Activated T-cell treated with anti-CD3 and anti-CD28 coated beads, Interleukin-2, amount 50 U/mL, for 72 hours (primary cell): ENCODE data around the gene KIF21B. TPM values are rescaled to one million over a fixed set of nuclear protein-coding genes. Genes with fewer than 3 reads are reported as not detected.

Source experiments
- ATAC-seq, 2 donors: fragments of 150-1000 bp; cut with Tn5 transposase; replicated peaks in 1 of 2; 2 replicates each; pipeline ENCODE4 v1.10.0; 2021; ENCODE audit warnings: moderate library complexity in 2 of 2, mild to moderate bottlenecking in 1 of 2
- DNase-seq, 2 donors: peaks; one replicate each; pipeline ENCODE4 v3.0.0; 2021 to 2022; ENCODE audit warnings: mixed read lengths in 1 of 2
- H3K27ac Mint-ChIP-seq: one replicate; pipeline ENCODE4 v1.8.0; 2022; ENCODE audit warnings: mild to moderate bottlenecking, moderate library complexity, mixed read lengths
- H3K27me3 Mint-ChIP-seq: one replicate; pipeline ENCODE4 v1.8.0; 2022; ENCODE audit warnings: low read depth, mixed read lengths
- H3K36me3 Mint-ChIP-seq, 2 donors: one replicate each; pipeline ENCODE4 v1.8.0; 2022; ENCODE audit warnings: mixed read lengths in 2 of 2, mild to moderate bottlenecking in 1 of 2; ENCODE audit not compliant: insufficient read depth in 2 of 2
- H3K4me1 Mint-ChIP-seq: one replicate; pipeline ENCODE4 v1.8.0; 2022; ENCODE audit warnings: low read depth, mixed read lengths
- H3K4me3 Mint-ChIP-seq, 2 donors: one replicate each; pipeline ENCODE4 v1.8.0; 2022; ENCODE audit warnings: mild to moderate bottlenecking in 2 of 2, mixed read lengths in 2 of 2, moderate library complexity in 2 of 2
- H3K9me3 Mint-ChIP-seq, 2 donors: one replicate each; pipeline ENCODE4 v1.8.0; 2022; ENCODE audit warnings: mixed read lengths in 2 of 2
- total RNA-seq, 2 donors: library from RNA; stranded (reverse); gene quantifications; one replicate each; pipeline ENCODE4 v1.2.3, GENCODE V29; 2022

KIF21B gene
- total RNA-seq, 2 donors from 2014 or later = 91.7 to 101 TPM

DNA sequence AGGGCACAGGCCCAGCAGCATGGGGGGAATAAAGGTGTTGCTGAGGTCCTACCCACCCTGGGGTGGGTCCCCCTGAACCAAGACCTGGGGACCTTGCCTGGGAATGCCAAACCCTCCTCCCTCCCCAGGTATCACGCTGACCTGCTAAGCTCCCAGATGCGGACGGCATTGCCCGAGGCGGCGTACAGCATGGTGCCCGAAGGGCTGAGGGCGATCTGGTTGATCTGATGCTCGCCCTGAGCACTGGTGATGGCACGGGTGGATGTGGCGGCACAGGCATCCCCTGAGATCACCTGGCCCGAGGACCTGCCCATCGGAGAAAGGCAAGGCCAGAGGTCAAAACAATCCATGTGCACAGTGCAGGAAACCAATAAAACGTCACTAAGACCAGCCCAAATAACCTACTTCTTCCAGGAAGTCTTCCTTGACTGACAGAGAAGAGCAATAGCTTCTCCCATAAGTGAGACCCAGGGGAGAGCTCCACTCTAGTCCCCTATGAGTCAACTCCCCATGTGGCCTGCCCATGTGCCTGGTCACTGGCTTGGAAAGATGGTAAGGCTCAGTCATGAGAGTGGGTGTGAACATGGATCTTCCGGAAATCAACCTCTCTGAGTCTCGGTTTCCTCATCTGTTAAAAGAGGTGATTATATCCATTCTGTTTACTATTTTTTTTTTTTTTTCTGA, 46.3 kb downstream of the KIF21B start:
- H3K27ac Mint-ChIP-seq = no peak overlapping the region
- no peaks in the 10 kb centered on the region for H3K27me3 Mint-ChIP-seq
- no peak overlapping the region for H3K4me3 Mint-ChIP-seq
- ATAC-seq = no peak
- H3K4me1 Mint-ChIP-seq = no peaks in the 10 kb centered on the region
- H3K9me3 Mint-ChIP-seq = no peaks in the 10 kb centered on the region
- H3K36me3 Mint-ChIP-seq = peaks cover 11 to 24% of the 10 kb centered on the region in 2 donors
- no peak for DNase-seq

GRCh38 chr1:200976634-200977033, 46.9 kb downstream of the KIF21B start:
- DNase-seq (no peak), ATAC-seq (no peak)
- Mint-ChIP-seq H3K4me3 (no peak overlapping the region), H3K27ac (peak overlapping the region; percentile 46), H3K27me3 (no peaks in the 10 kb centered on the region), H3K4me1 (no peaks in the 10 kb centered on the region), H3K9me3 (no peaks in the 10 kb centered on the region), H3K36me3 (peaks cover 11 to 23% of the 10 kb centered on the region in 2 donors)

GRCh38 chr1:200975458-200975857, 48.1 kb downstream of the KIF21B start:
- H3K4me3 Mint-ChIP-seq = no peak overlapping the region

GRCh38 chr1:200974711-200975110, 48.8 kb downstream of the KIF21B start:
- no peaks in the 10 kb centered on the region for H3K9me3 Mint-ChIP-seq
- H3K36me3 Mint-ChIP-seq = peaks cover 8 to 16% of the 10 kb centered on the region in 2 donors
- H3K27me3 Mint-ChIP-seq = no peaks in the 10 kb centered on the region
- H3K4me3 Mint-ChIP-seq = no peak overlapping the region
- no peak overlapping the region for H3K27ac Mint-ChIP-seq
- ATAC-seq (no peak), DNase-seq (no peak)
- peaks cover 18% of the 10 kb centered on the region for H3K4me1 Mint-ChIP-seq

More at GRCh38 chr1:200975458-200975857, 48.1 kb downstream of the KIF21B start:
- Mint-ChIP-seq H3K36me3 (peaks cover 11 to 21% of the 10 kb centered on the region in 2 donors), H3K27ac (no peak overlapping the region), H3K4me1 (peaks cover 11% of the 10 kb centered on the region), H3K27me3 (no peaks in the 10 kb centered on the region), H3K9me3 (no peaks in the 10 kb centered on the region)
- DNase-seq (no peak), ATAC-seq (no peak)

DNA sequence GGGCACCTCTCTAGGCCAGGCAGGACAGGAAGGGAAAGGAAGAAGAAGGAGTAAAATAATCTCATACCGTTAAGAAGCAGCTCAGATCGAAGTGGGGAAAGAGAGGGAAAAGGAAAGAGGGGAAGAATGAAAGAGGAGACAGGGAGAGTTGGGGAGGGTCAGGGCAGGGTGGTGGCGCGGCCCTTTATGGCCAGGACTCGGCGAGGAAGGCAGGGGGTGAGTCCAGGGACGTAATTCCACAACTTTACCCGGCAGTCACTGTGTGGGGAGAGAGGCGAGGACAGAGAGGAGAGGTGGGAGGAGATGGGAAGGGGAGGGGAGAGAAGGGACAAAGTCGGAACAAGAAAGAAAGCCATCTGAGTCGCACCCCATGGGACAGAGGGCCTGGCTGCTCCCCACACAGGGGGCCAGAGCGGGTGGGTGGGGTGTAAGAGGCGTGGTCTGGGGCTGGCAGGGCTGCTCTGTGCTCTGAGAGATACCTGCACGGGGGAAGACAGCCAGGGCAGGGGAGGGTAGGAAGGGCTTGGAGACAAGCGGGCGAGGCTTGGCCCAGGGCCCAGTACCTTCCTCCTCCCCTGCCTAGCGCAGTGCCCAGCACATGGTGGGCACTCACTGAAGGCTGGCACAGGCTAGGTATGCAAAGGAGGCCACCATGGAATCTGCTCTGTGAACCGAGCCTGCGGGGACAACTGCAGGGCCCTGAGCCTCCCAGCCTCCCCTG, 49.4 kb downstream of the KIF21B start:
- Mint-ChIP-seq H3K9me3 (no peaks in the 10 kb centered on the region), H3K27ac (no peak overlapping the region), H3K4me3 (no peak overlapping the region), H3K36me3 (peaks cover 8 to 14% of the 10 kb centered on the region in 2 donors), H3K4me1 (peaks cover 24% of the 10 kb centered on the region), H3K27me3 (no peaks in the 10 kb centered on the region)
- DNase-seq (no peak), ATAC-seq (no peak)

- Mint-ChIP-seq H3K36me3 (peaks cover 7 to 11% of the 10 kb centered on the region in 2 donors), H3K4me1 (peaks cover 25% of the 10 kb centered on the region), H3K27me3 (no peaks in the 10 kb centered on the region), H3K9me3 (no peaks in the 10 kb centered on the region), H3K27ac (no peak overlapping the region), H3K4me3 (no peak overlapping the region)
- ATAC-seq = no peak
- no peak for DNase-seq
Measured at GRCh38 chr1:200972985-200973742, 50.4 kb downstream of the KIF21B start.

DNA sequence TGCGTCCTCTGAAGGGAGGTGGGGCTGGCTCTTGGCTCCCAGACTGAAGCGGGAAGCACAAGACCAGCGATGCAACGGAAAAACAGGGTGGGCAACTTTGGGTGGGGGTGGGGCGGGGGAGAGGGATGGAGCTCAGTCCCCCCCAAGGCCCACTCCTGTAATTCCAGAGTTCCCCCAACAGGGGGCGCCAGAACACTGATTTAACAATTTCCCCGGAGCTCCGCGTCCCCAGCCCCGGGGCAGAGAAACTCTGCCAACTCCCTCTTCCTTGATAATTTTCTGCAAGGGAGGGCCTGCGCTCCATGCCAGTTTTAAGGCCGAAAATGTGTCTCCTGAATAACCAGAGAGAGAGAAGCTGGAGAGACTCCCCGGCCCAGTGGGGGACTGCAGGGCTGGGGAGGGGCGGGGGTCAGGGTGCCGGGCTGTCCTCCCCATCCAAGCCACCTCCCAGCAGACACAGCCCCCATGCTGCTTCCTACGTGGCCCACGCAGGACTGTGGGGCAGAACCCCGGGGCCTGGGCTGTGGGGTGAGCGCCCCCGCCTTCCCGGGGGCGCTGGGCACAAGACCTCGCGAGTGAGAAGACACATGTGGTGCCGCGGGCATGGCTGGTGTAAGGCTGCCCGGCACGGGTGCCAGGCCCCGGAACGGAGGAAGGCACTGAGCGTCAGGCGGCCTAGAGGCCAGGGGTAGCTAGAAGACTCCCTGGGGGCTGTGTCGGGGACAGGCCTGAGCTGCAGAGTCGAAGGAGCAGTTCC, 51.4 kb downstream of the KIF21B start:
- H3K27ac Mint-ChIP-seq = no peak overlapping the region
- no peak overlapping the region for H3K4me3 Mint-ChIP-seq
- no peak for ATAC-seq

GRCh38 chr1:200971428-200971903, 52.0 kb downstream of the KIF21B start:
- DNase-seq = no peak

More for the DNA sequence above, 51.4 kb downstream of the KIF21B start:
- peaks cover 25% of the 10 kb centered on the region for H3K4me1 Mint-ChIP-seq
- peaks cover 3 to 8% of the 10 kb centered on the region in 2 donors for H3K36me3 Mint-ChIP-seq
- no peaks in the 10 kb centered on the region for H3K9me3 Mint-ChIP-seq
- H3K27me3 Mint-ChIP-seq = no peaks in the 10 kb centered on the region
- peak; percentile 46 to 59 for DNase-seq

DNA sequence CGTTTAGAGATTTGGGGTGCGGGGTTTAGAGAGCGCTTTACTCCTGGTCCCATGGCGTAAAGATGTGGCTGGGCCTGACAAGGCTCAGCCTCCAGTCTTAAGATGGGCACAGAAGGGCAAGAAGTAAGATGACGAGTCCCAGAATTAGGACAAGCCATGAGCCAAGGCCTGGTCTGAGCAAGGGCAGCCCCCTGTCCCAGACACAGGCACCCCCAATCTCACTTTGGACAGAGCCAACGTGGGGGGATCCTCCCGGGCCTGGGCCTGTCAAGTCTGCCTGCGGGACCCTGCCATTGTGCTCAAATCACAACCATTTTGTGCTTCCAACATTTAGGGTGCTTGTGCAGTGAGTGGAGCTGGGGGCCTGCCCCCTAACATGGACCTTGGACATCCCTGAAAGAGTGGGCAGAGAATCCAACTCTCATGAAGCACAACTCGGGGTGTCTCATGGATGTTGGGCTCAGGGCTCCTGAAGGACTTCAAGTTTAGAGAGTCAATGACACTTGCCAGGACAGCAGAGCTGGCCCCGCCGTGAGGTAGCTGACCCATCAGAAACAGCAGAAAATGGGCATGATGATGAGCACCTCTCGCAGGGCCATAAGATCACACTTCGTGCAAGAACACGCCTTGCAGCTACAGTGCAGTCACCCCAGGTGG, 52.6 kb downstream of the KIF21B start:
- Mint-ChIP-seq H3K27me3 (no peaks in the 10 kb centered on the region), H3K27ac (no peak overlapping the region), H3K4me3 (no peak overlapping the region), H3K36me3 (peaks cover 3% of the 10 kb centered on the region in 2 donors), H3K4me1 (peaks cover 25% of the 10 kb centered on the region), H3K9me3 (no peaks in the 10 kb centered on the region)
- no peak for ATAC-seq
- no peak for DNase-seq

More at GRCh38 chr1:200971428-200971903, 52.0 kb downstream of the KIF21B start:
- Mint-ChIP-seq H3K4me1 (peaks cover 25% of the 10 kb centered on the region), H3K36me3 (peaks cover 3 to 4% of the 10 kb centered on the region in 2 donors), H3K27me3 (no peaks in the 10 kb centered on the region), H3K27ac (no peak overlapping the region), H3K4me3 (peak overlapping the region in 1 of 2 donors; percentile 15), H3K9me3 (no peaks in the 10 kb centered on the region)
- ATAC-seq = no peak

DNA sequence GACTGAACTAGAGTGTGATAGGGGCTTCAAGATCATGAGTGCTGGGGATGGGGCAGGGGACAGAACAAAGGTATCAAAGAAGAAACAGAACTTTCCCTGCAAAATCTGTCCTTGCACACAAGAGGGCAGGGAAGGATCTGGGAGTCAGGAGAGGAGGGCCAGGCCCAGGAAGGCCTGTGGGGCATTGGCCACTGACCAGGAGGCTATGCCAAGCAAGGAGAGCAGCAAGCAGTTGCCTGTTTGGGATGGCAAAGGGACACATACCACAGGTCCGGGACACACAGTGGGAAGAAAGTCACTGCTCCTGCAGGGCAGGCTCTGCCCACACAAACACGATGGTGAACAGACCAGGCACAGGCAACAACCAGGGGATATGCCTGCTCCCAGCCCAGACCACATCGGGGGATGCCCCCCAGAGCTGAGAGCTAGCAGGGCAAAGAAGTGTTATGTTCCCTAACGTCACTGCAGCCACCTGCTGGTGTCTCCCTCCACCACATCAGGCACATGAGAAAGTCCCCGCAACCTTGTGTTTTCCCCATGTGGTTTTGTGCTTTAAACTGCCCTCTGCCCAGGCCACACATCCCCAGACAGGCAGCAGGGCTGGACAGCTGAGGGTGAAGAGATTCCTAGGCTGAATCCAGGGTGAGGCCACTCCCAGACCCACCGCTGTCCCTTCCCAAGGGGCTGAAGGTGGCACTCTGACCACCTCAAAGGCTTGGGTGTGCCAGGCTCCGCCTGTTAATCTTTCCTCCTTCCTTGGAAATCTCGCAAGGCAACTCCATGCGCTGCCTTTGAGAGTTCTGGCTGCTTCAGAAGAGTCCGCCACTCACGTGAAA, 53.6 kb downstream of the KIF21B start:
- no peaks in the 10 kb centered on the region for H3K27me3 Mint-ChIP-seq
- no peak overlapping the region for H3K27ac Mint-ChIP-seq
- H3K36me3 Mint-ChIP-seq = peaks cover 3% of the 10 kb centered on the region in 2 donors
- ATAC-seq = peak; percentile 71 to 76
- H3K4me3 Mint-ChIP-seq = no peak overlapping the region
- no peaks in the 10 kb centered on the region for H3K9me3 Mint-ChIP-seq
- peak; percentile 59 to 61 for DNase-seq
- peaks cover 25% of the 10 kb centered on the region for H3K4me1 Mint-ChIP-seq

DNA sequence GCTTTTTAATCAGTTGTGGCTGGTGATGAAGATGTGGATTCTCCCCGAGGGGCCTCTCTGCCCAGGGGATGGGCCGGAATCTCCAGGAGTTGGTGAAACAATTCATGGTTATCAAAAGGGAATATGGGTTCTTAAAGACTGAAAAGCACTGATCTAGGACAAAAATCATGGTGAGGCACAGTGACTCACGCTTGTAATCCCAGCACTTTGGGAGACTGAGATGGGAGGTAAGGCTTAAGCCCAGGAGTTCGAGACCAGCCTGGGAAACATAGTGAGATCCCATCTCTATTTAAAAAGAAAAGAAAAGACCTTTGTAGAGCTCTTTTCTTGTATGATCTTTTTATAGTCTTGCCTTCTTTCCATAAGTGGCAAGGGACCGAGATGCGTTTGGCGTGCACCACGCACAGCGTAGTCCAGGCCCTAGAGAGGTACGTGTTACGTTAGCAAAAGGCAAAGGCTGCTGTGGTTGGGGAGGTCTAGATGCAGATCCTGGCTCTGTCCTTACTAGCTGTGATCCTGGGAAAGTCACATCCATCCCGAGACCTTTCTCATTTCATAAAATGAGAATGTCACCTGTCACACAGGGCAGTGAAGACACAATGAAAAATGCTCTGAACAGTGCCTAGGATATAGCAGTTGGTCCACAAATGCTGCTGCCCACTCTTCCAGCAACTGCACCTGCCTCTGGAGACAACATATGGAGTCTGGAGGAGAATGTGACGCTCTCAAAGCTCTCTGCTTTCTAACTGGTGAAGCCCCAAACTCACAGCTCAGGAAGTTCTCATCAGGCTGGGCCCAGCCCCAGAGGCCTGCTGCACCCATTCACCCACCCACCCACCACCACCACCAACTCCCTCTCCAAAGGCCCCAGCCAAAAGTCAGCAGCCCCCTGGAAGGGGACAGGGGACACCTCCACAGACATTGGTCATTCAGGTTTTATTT, 54.8 kb downstream of the KIF21B start:
- Mint-ChIP-seq H3K36me3 (peaks cover 1 to 3% of the 10 kb centered on the region in 2 donors), H3K27ac (no peak overlapping the region), H3K9me3 (no peaks in the 10 kb centered on the region), H3K4me1 (peaks cover 25% of the 10 kb centered on the region), H3K27me3 (no peaks in the 10 kb centered on the region), H3K4me3 (no peak overlapping the region)
- DNase-seq (no peak), ATAC-seq (no peak)
